Measurements from ENCODE around the gene BTBD9. TPM values are rescaled to one million over a fixed set of nuclear protein-coding genes. Genes with fewer than 3 reads are reported as not detected.

BTBD9 gene
- total RNA-seq, 1 experiment from 2014 or later: 19.4 TPM

GRCh38 chr6:38234934-38235682 lies 404.6 kb downstream of the BTBD9 start:
- Mint-ChIP-seq H3K4me1 (ENCODE audit: low read depth, unreplicated experiment) (peaks cover 15% of the 10 kb centered on the region), H3K9me3 (ENCODE audit: low read depth, unreplicated experiment) (no peaks in the 10 kb centered on the region), H3K4me3 (ENCODE audit: low read depth, unreplicated experiment) (no peak overlapping the region), H3K27ac (ENCODE audit: unreplicated experiment) (no peak overlapping the region), H3K36me3 (ENCODE audit: insufficient read depth, unreplicated experiment) (no peaks in the 10 kb centered on the region), H3K27me3 (ENCODE audit: unreplicated experiment) (no peaks in the 10 kb centered on the region)
- intact Hi-C loops (cut with micrococcal nuclease; ENCODE audit: unreplicated experiment): no loop called here
- CTCF ChIA-PET: no interaction called here
- BruUV-seq (replicated peaks): no TSS peak
- no peak for TF ChIP-seq CTCF (IDR thresholded peaks at IDR 0.05; ENCODE audit: unreplicated experiment)
- DNase-seq: no peak

- no peak for TF ChIP-seq CTCF (IDR thresholded peaks at IDR 0.05; ENCODE audit: unreplicated experiment)
- H3K4me3 Mint-ChIP-seq (ENCODE audit: low read depth, unreplicated experiment): no peak overlapping the region
These were observed 405.6 kb downstream of the BTBD9 start for GRCh38 chr6:38234141-38234540.

GRCh38 chr6:38233161-38233791 lies 406.5 kb downstream of the BTBD9 start:
- H3K4me3 Mint-ChIP-seq (ENCODE audit: low read depth, unreplicated experiment): no peak overlapping the region

More at GRCh38 chr6:38234141-38234540, 405.6 kb downstream of the BTBD9 start:
- Mint-ChIP-seq H3K4me1 (ENCODE audit: low read depth, unreplicated experiment) (peaks cover 15% of the 10 kb centered on the region), H3K27ac (ENCODE audit: unreplicated experiment) (no peak overlapping the region), H3K27me3 (ENCODE audit: unreplicated experiment) (no peaks in the 10 kb centered on the region), H3K36me3 (ENCODE audit: insufficient read depth, unreplicated experiment) (no peaks in the 10 kb centered on the region), H3K9me3 (ENCODE audit: low read depth, unreplicated experiment) (no peaks in the 10 kb centered on the region)
- intact Hi-C loops (cut with micrococcal nuclease; ENCODE audit: unreplicated experiment): no loop called here
- no TSS peak for BruUV-seq (replicated peaks)
- DNase-seq: no peak
- CTCF ChIA-PET: no interaction called here

GRCh38 chr6:38225766-38226165 lies 414.0 kb downstream of the BTBD9 start:
- H3K4me1 Mint-ChIP-seq (ENCODE audit: low read depth, unreplicated experiment): no peaks in the 10 kb centered on the region
- no peak overlapping the region for H3K4me3 Mint-ChIP-seq (ENCODE audit: low read depth, unreplicated experiment)
- H3K27ac Mint-ChIP-seq (ENCODE audit: unreplicated experiment): no peak overlapping the region
- H3K9me3 Mint-ChIP-seq (ENCODE audit: low read depth, unreplicated experiment): no peaks in the 10 kb centered on the region
- intact Hi-C loops (cut with micrococcal nuclease; ENCODE audit: unreplicated experiment): no loop called here
- CTCF ChIA-PET: no interaction called here
- no peak for TF ChIP-seq CTCF (IDR thresholded peaks at IDR 0.05; ENCODE audit: unreplicated experiment)
- H3K36me3 Mint-ChIP-seq (ENCODE audit: insufficient read depth, unreplicated experiment): no peaks in the 10 kb centered on the region
- no peak for DNase-seq
- H3K27me3 Mint-ChIP-seq (ENCODE audit: unreplicated experiment): no peaks in the 10 kb centered on the region
- no TSS peak for BruUV-seq (replicated peaks)

More at GRCh38 chr6:38233161-38233791, 406.5 kb downstream of the BTBD9 start:
- no peaks in the 10 kb centered on the region for H3K9me3 Mint-ChIP-seq (ENCODE audit: low read depth, unreplicated experiment)
- no peaks in the 10 kb centered on the region for H3K27me3 Mint-ChIP-seq (ENCODE audit: unreplicated experiment)
- no peak overlapping the region for H3K27ac Mint-ChIP-seq (ENCODE audit: unreplicated experiment)
- CTCF ChIA-PET: interaction anchor here (0.6 kb wide), 1 partner anchor 192 kb away, joined by 3 read pairs; no protein-coding TSS in a partner anchor
- DNase-seq: peak; percentile 3
- peaks cover 15% of the 10 kb centered on the region for H3K4me1 Mint-ChIP-seq (ENCODE audit: low read depth, unreplicated experiment)
- no peaks in the 10 kb centered on the region for H3K36me3 Mint-ChIP-seq (ENCODE audit: insufficient read depth, unreplicated experiment)
- BruUV-seq (replicated peaks): no TSS peak
- intact Hi-C loops (cut with micrococcal nuclease; ENCODE audit: unreplicated experiment): no loop called here
- no peak for TF ChIP-seq CTCF (IDR thresholded peaks at IDR 0.05; ENCODE audit: unreplicated experiment)

Measured in Calu3 (cell line).